ENCODE results near the gene EIF2AK2.

DNA sequence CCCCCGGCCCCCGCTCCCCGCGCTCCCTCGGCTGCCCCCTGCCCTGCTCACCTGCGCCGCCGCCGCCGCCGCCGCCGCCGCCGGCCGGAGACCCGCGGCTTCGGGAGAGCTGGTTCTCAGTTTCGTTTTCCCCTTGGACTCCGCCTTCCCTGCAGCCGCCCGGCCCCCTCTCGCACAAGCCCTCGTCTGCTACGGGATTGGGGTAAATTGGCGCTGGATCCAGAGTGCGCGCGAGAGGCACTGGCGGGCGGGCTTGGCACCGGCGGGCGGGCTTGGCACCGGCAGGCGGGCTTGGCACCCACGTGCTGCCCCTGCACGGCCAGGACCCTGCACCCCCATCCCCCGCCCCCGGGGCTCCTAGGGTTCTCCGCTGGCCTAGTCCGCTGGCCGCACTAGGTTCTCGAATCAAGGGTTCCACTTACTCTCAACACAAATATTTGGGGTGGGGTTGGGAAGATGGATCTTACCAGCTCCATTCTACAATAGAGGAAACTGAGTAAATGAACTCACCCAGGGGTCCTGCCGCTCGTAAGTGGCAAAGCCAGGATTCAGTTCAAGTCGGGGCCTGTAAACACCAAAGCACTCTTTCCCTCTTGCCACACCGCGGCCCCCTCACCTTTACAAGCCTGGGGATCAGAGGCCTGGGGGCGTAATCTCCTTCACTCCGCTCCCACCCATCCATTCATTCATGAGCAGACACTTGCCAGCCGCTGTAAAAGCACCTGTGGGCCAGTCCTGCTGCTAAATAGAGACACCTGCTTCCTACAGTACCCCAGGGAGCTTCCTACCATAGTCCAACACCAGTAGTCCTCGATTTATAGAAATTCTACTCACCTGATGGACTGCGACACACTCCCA is at the start of gene EIF2AK2:
- TF ChIP-seq POLR2A (IDR thresholded peaks at IDR 0.05) (peak in 1 of 2 donors; percentile 59), CTCF (IDR thresholded peaks at IDR 0.05) (no peak)
